Hepatocyte (in vitro differentiated cells): ENCODE results near the gene SETDB2.

Source experiments
- CTCF ChIP-seq: fragments of 200-600 bp; sonication (generic); IDR thresholded peaks from 2 replicates; pipeline ENCODE4 v1.5.1; 2016; ENCODE audit warnings: antibody characterized with exemption, mild to moderate bottlenecking; ENCODE audit not compliant: poor library complexity
- EZH2 ChIP-seq: fragments of 200-600 bp; sonication (generic); IDR thresholded peaks from 2 replicates; pipeline ENCODE4 v1.6.1; 2016; ENCODE audit warnings: antibody characterized with exemption, mild to moderate bottlenecking, borderline replicate concordance

DNA sequence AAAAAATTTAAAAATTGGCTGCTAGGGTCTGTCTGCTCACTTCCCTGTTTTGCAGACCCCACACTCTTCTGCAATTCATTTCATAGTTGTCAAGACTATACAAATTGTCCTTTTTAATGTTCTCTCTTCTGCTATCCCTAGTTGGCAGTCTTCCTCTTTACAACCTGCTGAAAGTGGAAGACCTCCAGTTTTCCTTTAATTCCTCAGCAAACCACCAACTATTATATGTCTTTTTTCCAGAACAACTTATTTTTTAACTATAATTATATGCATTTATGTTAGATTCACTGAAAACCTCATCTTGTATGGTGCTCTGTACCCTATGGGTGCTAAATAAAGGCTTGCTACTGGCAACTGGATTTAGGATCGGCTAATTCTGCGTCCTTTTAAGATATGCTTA lies 50.6 kb downstream of the SETDB2 start:
- TF ChIP-seq CTCF (no peak), EZH2 (no peak)
